WTC11 (cell line): ENCODE measurements around the gene CEP78. TPM values are rescaled to one million over a fixed set of nuclear protein-coding genes. Genes with fewer than 3 reads are reported as not detected.

ENCODE experiments used
- ATAC-seq: fragments of 200-7000 bp; cut with Tn5 transposase; 2 replicates; pipeline ENCODE4 v1.10.0; 2021; ENCODE audit warnings: mild to moderate bottlenecking, moderate library complexity
- CTCF ChIA-PET: fragments of 300-600 bp; sonication (Branson Sonifier 250); formaldehyde crosslinking; loops from one replicate; lab custom pipeline; 2021; ENCODE audit warnings: antibody characterized with exemption; lab: Charles Lee
- POLR2A ChIA-PET: fragments of 350-600 bp; sonication (Branson Sonifier 250); formaldehyde crosslinking; loops from one replicate; lab custom pipeline; 2021; ENCODE audit warnings: antibody characterized with exemption; lab: Charles Lee
- DNase-seq: peaks from one replicate; pipeline ENCODE4 v3.0.0; 2021; ENCODE audit warnings: low spot score
- H3K27ac Mint-ChIP-seq: 2 replicates; pipeline ENCODE4 v1.8.0; 2021; ENCODE audit warnings: mixed read lengths
- H3K27me3 Mint-ChIP-seq: 2 replicates; pipeline ENCODE4 v1.8.0; 2021; ENCODE audit warnings: low read depth, mild to moderate bottlenecking, moderate library complexity, mixed read lengths
- H3K36me3 Mint-ChIP-seq: 2 replicates; pipeline ENCODE4 v1.8.0; 2021; ENCODE audit warnings: mixed read lengths
- H3K4me1 Mint-ChIP-seq: 2 replicates; pipeline ENCODE4 v1.8.0; 2022; ENCODE audit warnings: mixed read lengths
- H3K4me3 Mint-ChIP-seq: 2 replicates; pipeline ENCODE4 v1.8.0; 2021; ENCODE audit warnings: mild to moderate bottlenecking, moderate library complexity, mixed read lengths
- H3K9me3 Mint-ChIP-seq: 2 replicates; pipeline ENCODE4 v1.8.0; 2021; ENCODE audit warnings: mixed read lengths
- AFF4 ChIP-seq: sonication (generic); formaldehyde crosslinking; IDR thresholded peaks from 2 replicates; pipeline ENCODE4 v1.8.1; 2023; ENCODE audit warnings: mild to moderate bottlenecking, missing genetic modification reagents, borderline replicate concordance
- ATF3 ChIP-seq: sonication (generic); formaldehyde crosslinking; conservative IDR thresholded peaks from 2 replicates; pipeline ENCODE4 v1.8.1; 2022; ENCODE audit warnings: mild to moderate bottlenecking, missing genetic modification reagents
- E2F4 ChIP-seq: sonication (generic); formaldehyde crosslinking; IDR thresholded peaks from 2 replicates; pipeline ENCODE4 v1.8.1; 2022; ENCODE audit warnings: low read depth, mild to moderate bottlenecking, moderate library complexity, missing genetic modification reagents, borderline replicate concordance
- ETV6 ChIP-seq: sonication (generic); formaldehyde crosslinking; IDR thresholded peaks from 2 replicates; pipeline ENCODE4 v1.8.1; 2022; ENCODE audit warnings: mild to moderate bottlenecking, missing genetic modification reagents
- JAZF1 ChIP-seq: fragments of 250-450 bp; sonication (Bioruptor Pico); IDR thresholded peaks from 2 replicates; pipeline ENCODE4 v1.9.0; 2021; ENCODE audit warnings: moderate library complexity, mild to moderate bottlenecking, inconsistent platforms
- MYBL2 ChIP-seq: sonication (generic); formaldehyde crosslinking; IDR thresholded peaks from 2 replicates; pipeline ENCODE4 v1.8.1; 2023; ENCODE audit warnings: mild to moderate bottlenecking, moderate library complexity, missing genetic modification reagents
- NFE2L1 ChIP-seq: sonication (generic); formaldehyde crosslinking; IDR thresholded peaks from 2 replicates; pipeline ENCODE4 v1.8.1; 2023; ENCODE audit warnings: missing genetic modification reagents
- NR2C2 ChIP-seq: sonication (generic); formaldehyde crosslinking; IDR thresholded peaks from 2 replicates; pipeline ENCODE4 v1.8.0; 2022; ENCODE audit warnings: mild to moderate bottlenecking, missing genetic modification reagents
- RELA ChIP-seq: sonication (generic); formaldehyde crosslinking; IDR thresholded peaks from 2 replicates; pipeline ENCODE4 v1.8.1; 2022; ENCODE audit warnings: missing genetic modification reagents, mild to moderate bottlenecking, borderline replicate concordance
- SMAD4 ChIP-seq: sonication (generic); formaldehyde crosslinking; IDR thresholded peaks from 2 replicates; pipeline ENCODE4 v1.8.0; 2022; ENCODE audit warnings: mild to moderate bottlenecking, missing genetic modification reagents
- SOX15 ChIP-seq: fragments of 250-450 bp; sonication (Bioruptor Pico); IDR thresholded peaks from 2 replicates; pipeline ENCODE4 v1.9.0; 2021; ENCODE audit warnings: mild to moderate bottlenecking
- TEAD1 ChIP-seq: sonication (generic); formaldehyde crosslinking; IDR thresholded peaks from 2 replicates; pipeline ENCODE4 v1.8.0; 2022; ENCODE audit warnings: mild to moderate bottlenecking, missing genetic modification reagents
- ZBTB21 ChIP-seq: sonication (generic); formaldehyde crosslinking; IDR thresholded peaks from 2 replicates; pipeline ENCODE4 v1.8.1; 2023; ENCODE audit warnings: mild to moderate bottlenecking, missing genetic modification reagents, borderline replicate concordance
- ZNF121 ChIP-seq: sonication (generic); formaldehyde crosslinking; IDR thresholded peaks from 2 replicates; pipeline ENCODE4 v1.8.0; 2023; ENCODE audit warnings: missing genetic modification reagents
- ZNF219 ChIP-seq: sonication (generic); formaldehyde crosslinking; IDR thresholded peaks from 2 replicates; pipeline ENCODE4 v1.8.0; 2023; ENCODE audit warnings: missing genetic modification reagents, mild to moderate bottlenecking, borderline replicate concordance
- ZNF232 ChIP-seq: sonication (generic); formaldehyde crosslinking; IDR thresholded peaks from 2 replicates; pipeline ENCODE4 v1.8.0; 2022; ENCODE audit warnings: mild to moderate bottlenecking, missing genetic modification reagents
- ZNF263 ChIP-seq: sonication (generic); formaldehyde crosslinking; IDR thresholded peaks from 2 replicates; pipeline ENCODE4 v1.8.1; 2022; ENCODE audit warnings: low read depth, mild to moderate bottlenecking, moderate library complexity, missing genetic modification reagents
- total RNA-seq: library from RNA; stranded (reverse); gene quantifications from 3 replicates; pipeline ENCODE4 v1.2.3, GENCODE V29; 2021

The CEP78 gene
- total RNA-seq, 1 experiment from 2014 or later, result 42.0 TPM

- no peak for DNase-seq
- no peaks in the 10 kb centered on the region for H3K36me3 Mint-ChIP-seq
- no peak for ATAC-seq
- no peak overlapping the region for H3K4me3 Mint-ChIP-seq
- peaks cover 9% of the 10 kb centered on the region for H3K4me1 Mint-ChIP-seq
- no peaks in the 10 kb centered on the region for H3K27me3 Mint-ChIP-seq
- no peak overlapping the region for H3K27ac Mint-ChIP-seq
- POLR2A ChIA-PET, result no interaction called here
- CTCF ChIA-PET, result interaction anchor here (1.0 to 1.6 kb wide), 2 partner anchors 84 to 237 kb away, joined by 3 to 6 read pairs; no protein-coding TSS in a partner anchor
- H3K9me3 Mint-ChIP-seq, result no peaks in the 10 kb centered on the region
- TF ChIP-seq SMAD4 (CRISPR knock-in tag) (no peak), E2F4 (CRISPR knock-in tag) (no peak), RELA (CRISPR knock-in tag) (no peak), ZNF263 (CRISPR knock-in tag) (no peak), AFF4 (no peak), NR2C2 (CRISPR knock-in tag) (no peak), NFE2L1 (CRISPR knock-in tag) (no peak), ZBTB21 (CRISPR knock-in tag) (no peak), ZNF232 (CRISPR knock-in tag) (no peak), ZNF121 (CRISPR knock-in tag) (no peak), JAZF1 (CRISPR knock-in tag) (no peak), ETV6 (no peak), ATF3 (CRISPR knock-in tag) (no peak)
Measured at GRCh38 chr9:78214492-78214891, 21.4 kb upstream of the CEP78 start.

- peaks cover 9% of the 10 kb centered on the region for H3K4me1 Mint-ChIP-seq
- ATAC-seq, result no peak
- no peak for TF ChIP-seq SOX15
- TF ChIP-seq TEAD1, result no peak
- no peak for TF ChIP-seq ETV6
- TF ChIP-seq MYBL2 (CRISPR knock-in tag), result no peak
- no peak for TF ChIP-seq AFF4
- TF ChIP-seq ZNF219 (CRISPR knock-in tag), result no peak
- TF ChIP-seq, all 79 proteins: peak for 0
- CTCF ChIA-PET, result interaction anchor here (1.6 kb wide), 1 partner anchor 238 kb away, joined by 6 read pairs; no protein-coding TSS in a partner anchor
- Mint-ChIP-seq H3K27me3 (no peaks in the 10 kb centered on the region), H3K27ac (no peak overlapping the region), H3K4me3 (no peak overlapping the region), H3K36me3 (no peaks in the 10 kb centered on the region), H3K9me3 (peaks cover under 1% of the 10 kb centered on the region; the same call in 1 of the 2 replicates)
- DNase-seq, result no peak
- POLR2A ChIA-PET, result no interaction called here
Measured at GRCh38 chr9:78215706-78216105, 20.2 kb upstream of the CEP78 start.
